RPMI7951 (cell line): Measurements from ENCODE around the gene TUBB4B. TPM values are rescaled to one million over a fixed set of nuclear protein-coding genes. Genes with fewer than 3 reads are reported as not detected.

ENCODE experiments used
- DNase-seq: peaks from one replicate; pipeline ENCODE4 v3.0.0-alpha.2; 2012; ENCODE audit warnings: low read depth
- total RNA-seq: library from RNA; depleted of rRNA; stranded (reverse); fragments of >200 nt; shearing (Covaris generic); gene quantifications from 2 replicates; pipeline ENCODE4 v1.2.3, GENCODE V29; 2014

TUBB4B gene
- total RNA-seq, 1 experiment from 2014 or later, result 295 TPM

GRCh38 chr9:137212520-137212919, 28.6 kb upstream of the TUBB4B start:
- DNase-seq, result no peak

- no peak for DNase-seq
These were observed 27.7 kb upstream of the TUBB4B start for GRCh38 chr9:137213160-137214060.

- no peak for DNase-seq
These were observed 26.5 kb upstream of the TUBB4B start for GRCh38 chr9:137214620-137215019.

GRCh38 chr9:137215196-137215986, 25.7 kb upstream of the TUBB4B start:
- no peak for DNase-seq

GRCh38 chr9:137216188-137216965, 24.7 kb upstream of the TUBB4B start:
- DNase-seq, result no peak

- DNase-seq, result no peak
These were observed 23.5 kb upstream of the TUBB4B start for GRCh38 chr9:137217276-137218211.

- no peak for DNase-seq
These were observed 22.8 kb upstream of the TUBB4B start for GRCh38 chr9:137218212-137218753.

GRCh38 chr9:137218754-137219271, 22.3 kb upstream of the TUBB4B start:
- DNase-seq, result peak; percentile 37

GRCh38 chr9:137219757-137220316, 21.2 kb upstream of the TUBB4B start:
- no peak for DNase-seq

- no peak for DNase-seq
These were observed 20.6 kb upstream of the TUBB4B start for GRCh38 chr9:137220317-137221094.

- DNase-seq, result no peak
These were observed 20.0 kb upstream of the TUBB4B start for GRCh38 chr9:137221095-137221505.

- DNase-seq, result no peak
These were observed 19.5 kb upstream of the TUBB4B start for GRCh38 chr9:137221506-137222111.

GRCh38 chr9:137222190-137223077, 18.7 kb upstream of the TUBB4B start, which contains the start of gene RNF208:
Gene RNF208 (minus strand): TSS chr9:137222240. CDS start chr9:137221212, 1,028 bp downstream.
- DNase-seq, result no peak

- DNase-seq, result peak; percentile 96
These were observed 17.8 kb upstream of the TUBB4B start for GRCh38 chr9:137223078-137223970.

GRCh38 chr9:137224830-137225694, 16.0 kb upstream of the TUBB4B start, which contains the start of gene CYSRT1:
Gene CYSRT1 (plus strand): TSS chr9:137225174. CDS start chr9:137225622, 448 bp downstream.
- DNase-seq, result no peak
